Breast epithelium (tissue), 4 donors: Measurements from ENCODE around the gene FARP1. TPM values are rescaled to one million over a fixed set of nuclear protein-coding genes. Genes with fewer than 3 reads are reported as not detected.

Experiments
- DNase-seq, 2 donors: peaks; one replicate each; pipeline ENCODE4 v3.0.0-alpha.2; 2019; ENCODE audit warnings: low spot score in 2 of 2
- H3K27ac ChIP-seq, 2 donors: fragments of 200-600 bp; sonication (generic) in 1 of 2; one replicate each; pipeline ENCODE4 v1.5.1; 2016 to 2019; ENCODE audit warnings: mild to moderate bottlenecking in 1 of 2
- H3K27me3 ChIP-seq, 2 donors: fragments of 200-600 bp; sonication (generic) in 1 of 2; one replicate each; pipeline versions ENCODE4 v1.5.1 to v1.6.0; 2017 to 2019; ENCODE audit warnings: control low read depth in 1 of 2, mild to moderate bottlenecking in 1 of 2
- H3K36me3 ChIP-seq: fragments of 200-600 bp; one replicate; pipeline ENCODE4 v1.5.1; 2019
- H3K4me1 ChIP-seq, 2 donors: fragments of 200-600 bp; sonication (generic); one replicate each; pipeline ENCODE4 v1.5.1; 2016 to 2019; ENCODE audit warnings: control low read depth in 1 of 2
- H3K4me3 ChIP-seq, 3 donors: fragments of 200-600 bp; sonication (generic); 1 replicate in 2 of 3; 2 replicates in 1 of 3; pipeline ENCODE4 v1.5.1; 2016 to 2019; ENCODE audit warnings: mild to moderate bottlenecking in 3 of 3, moderate library complexity in 2 of 3
- H3K9me3 ChIP-seq, 2 donors: fragments of 200-600 bp; sonication (generic) in 1 of 2; one replicate each; pipeline ENCODE4 v1.5.1; 2016 to 2019; ENCODE audit warnings: control low read depth in 1 of 2
- POLR2A ChIP-seq: fragments of 450-650 bp; IDR thresholded peaks from one replicate; pipeline ENCODE4 v1.6.1; 2016; ENCODE audit warnings: antibody characterized with exemption, mild to moderate bottlenecking, moderate library complexity
- POLR2AphosphoS5 ChIP-seq, 3 donors: sonication (generic); formaldehyde crosslinking; IDR thresholded peaks; one replicate each; pipeline ENCODE4 v1.6.1; 2017; ENCODE audit warnings: antibody characterized with exemption in 3 of 3
- intact Hi-C: fragments of 100-400 bp; cut with DNase I; formaldehyde crosslinking; loops from one replicate; pipeline ENCODE4 v1.15.1; 2023; ENCODE audit warnings: low total_unique reads
- total RNA-seq, 3 donors: library from RNA; depleted of rRNA; stranded (reverse); fragments of >200 nt; gene quantifications; one replicate each; pipeline ENCODE4 v1.1.0, GENCODE V29; 2016
- TF ChIP-seq, protein P1 (sequence below), 3 donors: fragments of 450-650 bp; IDR thresholded peaks; one replicate each; pipeline ENCODE4 v1.5.1; 2016 to 2017; ENCODE audit warnings: antibody characterized with exemption in 3 of 3, mild to moderate bottlenecking in 3 of 3, moderate library complexity in 3 of 3

FARP1 gene
- total RNA-seq, 3 donors from 2014 or later: 29.8 to 97.3 (median 80.1) TPM

DNA sequence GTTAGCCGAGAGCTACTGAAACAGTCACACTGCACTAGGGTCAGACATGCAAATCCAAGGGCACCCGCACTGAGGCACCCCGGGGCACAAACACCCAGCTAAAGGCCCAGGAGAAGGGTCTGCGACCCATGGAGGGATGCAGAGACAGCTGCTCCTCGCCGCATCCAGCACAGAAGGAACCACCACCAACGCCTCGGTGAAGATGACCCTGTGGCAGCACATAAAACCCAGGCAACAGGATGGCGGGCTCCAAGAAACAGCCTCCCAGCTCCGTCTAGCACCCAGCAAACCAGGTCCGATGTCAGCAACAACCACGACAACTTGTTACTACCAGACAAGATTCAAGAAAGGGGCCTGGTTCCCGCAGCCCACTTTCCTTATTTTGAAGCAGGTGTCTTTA lies 351.9 kb downstream of the FARP1 start:
- Histone ChIP-seq H3K9me3 (no peaks in the 10 kb centered on the region), H3K27ac (peak overlapping the region; percentile 43 to 75), H3K4me1 (peaks cover 6 to 23% of the 10 kb centered on the region in 2 donors), H3K36me3 (no peaks in the 10 kb centered on the region), H3K27me3 (no peaks in the 10 kb centered on the region), H3K4me3 (no peak overlapping the region)
- intact Hi-C loops: loop anchor here (5.0 kb wide), 1 partner anchor 413 kb away; no protein-coding TSS in a partner anchor
- no peak for DNase-seq
- TF ChIP-seq, protein P1, sequence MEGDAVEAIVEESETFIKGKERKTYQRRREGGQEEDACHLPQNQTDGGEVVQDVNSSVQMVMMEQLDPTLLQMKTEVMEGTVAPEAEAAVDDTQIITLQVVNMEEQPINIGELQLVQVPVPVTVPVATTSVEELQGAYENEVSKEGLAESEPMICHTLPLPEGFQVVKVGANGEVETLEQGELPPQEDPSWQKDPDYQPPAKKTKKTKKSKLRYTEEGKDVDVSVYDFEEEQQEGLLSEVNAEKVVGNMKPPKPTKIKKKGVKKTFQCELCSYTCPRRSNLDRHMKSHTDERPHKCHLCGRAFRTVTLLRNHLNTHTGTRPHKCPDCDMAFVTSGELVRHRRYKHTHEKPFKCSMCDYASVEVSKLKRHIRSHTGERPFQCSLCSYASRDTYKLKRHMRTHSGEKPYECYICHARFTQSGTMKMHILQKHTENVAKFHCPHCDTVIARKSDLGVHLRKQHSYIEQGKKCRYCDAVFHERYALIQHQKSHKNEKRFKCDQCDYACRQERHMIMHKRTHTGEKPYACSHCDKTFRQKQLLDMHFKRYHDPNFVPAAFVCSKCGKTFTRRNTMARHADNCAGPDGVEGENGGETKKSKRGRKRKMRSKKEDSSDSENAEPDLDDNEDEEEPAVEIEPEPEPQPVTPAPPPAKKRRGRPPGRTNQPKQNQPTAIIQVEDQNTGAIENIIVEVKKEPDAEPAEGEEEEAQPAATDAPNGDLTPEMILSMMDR (IDR thresholded peaks at IDR 0.05): no peak
- no peak for TF ChIP-seq POLR2A

DNA sequence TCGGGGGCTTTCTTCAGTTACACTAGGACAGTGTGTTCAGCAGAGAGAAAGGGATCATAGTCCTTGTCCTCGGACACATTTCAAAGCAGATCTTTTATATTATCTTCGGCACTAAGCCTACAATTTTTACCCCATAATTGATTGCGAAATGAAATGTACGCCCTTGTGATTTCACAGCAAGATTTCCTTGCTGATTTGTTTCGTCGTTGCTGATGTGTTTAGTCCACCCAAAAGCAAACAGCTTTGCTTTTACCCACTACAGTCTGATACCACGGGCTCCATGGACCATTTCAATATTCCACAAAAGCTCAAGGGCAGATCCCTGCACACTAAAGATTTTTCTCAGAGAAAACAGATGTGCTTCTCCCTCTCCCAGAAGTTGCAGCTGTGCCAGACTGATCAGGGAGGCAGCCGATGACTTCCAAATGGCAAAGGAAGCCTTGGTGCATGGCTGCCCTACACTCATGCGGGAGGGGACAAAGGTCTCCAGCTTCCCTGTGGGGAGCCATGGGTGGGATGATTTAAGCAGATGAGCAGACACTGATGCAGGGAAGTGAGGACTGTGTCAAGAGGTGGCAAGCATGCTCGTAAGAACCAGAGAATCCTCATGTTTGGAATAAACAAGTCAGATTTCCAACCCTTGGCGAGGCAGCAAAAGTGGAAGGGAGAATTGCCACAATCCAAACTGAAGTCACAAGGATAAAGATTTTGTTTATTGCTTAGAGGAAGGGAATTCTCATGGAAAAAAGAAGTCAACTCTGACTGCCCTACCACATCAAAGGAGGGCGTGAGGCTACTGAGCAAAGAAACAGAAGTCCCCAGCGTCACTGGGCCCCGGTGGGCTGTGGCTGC lies 353.0 kb downstream of the FARP1 start:
- Histone ChIP-seq H3K4me3 (peak overlapping the region in 2 of 3 donors; percentile 15 to 50), H3K4me1 (peaks cover 6 to 23% of the 10 kb centered on the region in 2 donors), H3K9me3 (no peaks in the 10 kb centered on the region), H3K36me3 (no peaks in the 10 kb centered on the region), H3K27me3 (no peaks in the 10 kb centered on the region), H3K27ac (peak overlapping the region; percentile 43 to 88)
- intact Hi-C loops: loop anchor here (5.0 kb wide), 1 partner anchor 411 kb away; no protein-coding TSS in a partner anchor
- no peak for DNase-seq
- TF ChIP-seq POLR2AphosphoS5 (IDR thresholded peaks at IDR 0.05) (peak; percentile 33 to 65 (median 41)), POLR2A (no peak)

DNA sequence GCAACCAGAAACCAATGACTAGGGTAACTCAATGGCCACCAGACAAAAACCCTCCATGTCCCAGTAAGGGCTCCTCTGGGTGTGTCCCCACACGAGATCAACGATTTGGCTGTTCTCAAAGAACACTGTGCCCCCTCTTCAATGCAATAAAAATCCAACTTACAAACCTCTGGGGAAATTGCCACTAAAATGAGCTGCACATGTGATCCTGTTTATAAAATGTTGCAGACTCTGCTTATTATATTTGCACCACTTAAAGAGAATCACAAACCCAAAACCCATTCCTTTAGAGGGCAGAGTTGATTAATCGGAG lies 353.5 kb downstream of the FARP1 start:
- Histone ChIP-seq H3K9me3 (no peaks in the 10 kb centered on the region), H3K36me3 (no peaks in the 10 kb centered on the region), H3K4me3 (peak overlapping the region in 2 of 3 donors; percentile 15 to 50), H3K4me1 (peaks cover 6 to 23% of the 10 kb centered on the region in 2 donors), H3K27me3 (no peaks in the 10 kb centered on the region), H3K27ac (peak overlapping the region; percentile 43 to 88)
- TF ChIP-seq POLR2A (no peak), POLR2AphosphoS5 (IDR thresholded peaks at IDR 0.05) (no peak)
- TF ChIP-seq, protein P1 (IDR thresholded peaks at IDR 0.05): no peak
- no peak for DNase-seq
- intact Hi-C loops: loop anchor here (5.0 kb wide), 1 partner anchor 411 kb away; no protein-coding TSS in a partner anchor

DNA sequence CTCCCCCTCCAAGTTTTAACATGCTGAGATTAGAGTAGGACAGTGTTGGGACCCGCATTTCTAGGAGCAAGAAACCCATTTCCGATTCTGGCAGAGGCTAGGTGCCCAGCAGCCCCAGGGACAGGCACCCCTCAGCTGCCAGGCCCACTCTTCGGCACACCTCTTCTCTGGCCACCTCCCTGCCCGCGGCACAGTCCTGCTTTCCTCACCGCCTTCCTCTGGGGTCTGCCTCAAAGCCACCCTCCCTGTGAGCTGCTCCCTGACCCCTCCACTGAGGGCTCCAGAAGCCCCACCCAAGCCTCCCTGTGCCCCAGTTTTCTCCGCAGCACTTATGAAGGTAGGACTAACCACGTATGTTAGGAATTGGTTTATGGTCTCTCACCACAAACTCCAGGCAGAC lies 354.1 kb downstream of the FARP1 start:
- TF ChIP-seq POLR2A (no peak), POLR2AphosphoS5 (IDR thresholded peaks at IDR 0.05) (no peak)
- intact Hi-C loops: loop anchor here (5.0 kb wide), 1 partner anchor 410 kb away; no protein-coding TSS in a partner anchor
- Histone ChIP-seq H3K27me3 (no peaks in the 10 kb centered on the region), H3K36me3 (no peaks in the 10 kb centered on the region), H3K4me1 (peaks cover 6 to 23% of the 10 kb centered on the region in 2 donors), H3K27ac (peak overlapping the region; percentile 43 to 88), H3K9me3 (no peaks in the 10 kb centered on the region), H3K4me3 (no peak overlapping the region)
- no peak for DNase-seq

DNA sequence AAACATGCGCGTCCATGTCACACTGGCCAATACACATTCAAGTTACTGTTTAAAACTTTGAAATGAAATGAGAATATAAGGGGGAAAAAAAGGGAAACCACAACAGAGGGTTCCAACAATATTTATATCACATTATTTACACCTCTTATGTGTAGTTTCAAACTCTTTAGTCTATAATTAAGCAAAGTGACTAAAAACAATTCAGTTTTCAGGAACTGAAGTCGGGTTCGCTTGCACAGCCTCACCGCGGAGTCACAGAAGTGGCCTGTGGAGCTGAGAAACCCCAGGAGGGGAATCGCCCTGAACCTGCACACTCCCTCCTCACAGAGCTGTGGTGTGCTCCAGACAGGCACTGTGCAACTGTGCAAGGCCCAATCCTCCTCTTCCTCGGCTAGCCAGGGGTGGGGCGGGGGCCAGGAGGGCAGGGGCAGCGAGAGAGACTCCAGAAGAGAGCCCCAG lies 358.1 kb downstream of the FARP1 start:
- no peak for DNase-seq
- TF ChIP-seq, protein P1 (IDR thresholded peaks at IDR 0.05): no peak
- TF ChIP-seq POLR2AphosphoS5 (IDR thresholded peaks at IDR 0.05): no peak
- TF ChIP-seq POLR2A: no peak
- H3K4me3 ChIP-seq: no peak overlapping the region
- peaks cover 6 to 31% of the 10 kb centered on the region in 2 donors for H3K4me1 ChIP-seq
- intact Hi-C loops: loop anchor here (10.0 kb wide), 1 partner anchor 74 kb away; the partner anchor contains the start of gene STK24
- no peaks in the 10 kb centered on the region for H3K9me3 ChIP-seq
- no peak overlapping the region for H3K27ac ChIP-seq
- H3K36me3 ChIP-seq: no peaks in the 10 kb centered on the region
- H3K27me3 ChIP-seq: no peaks in the 10 kb centered on the region
